ENCODE results near the gene ZNF343. TPM values are rescaled to one million over a fixed set of nuclear protein-coding genes. Genes with fewer than 3 reads are reported as not detected.
"Not testable (repeated sequence)": the region's sequence is repeated elsewhere in the genome, so short reads cannot be mapped to it uniquely, and the experiment has no call there.

Gene ZNF343
- total RNA-seq, 2 experiments from 2014 or later: 6.2 to 8.8 TPM

GRCh38 chr20:2528671-2529271, 20.1 kb upstream of the ZNF343 start:
- POLR2A ChIA-PET: interaction anchor here (0.6 to 2.2 kb wide), 2 partner anchors 58 to 1323 kb away, joined by 3 to 6 read pairs; partner anchors contain the start of gene SNRPB
- Mint-ChIP-seq H3K36me3 (ENCODE audit: low read depth) (no peaks in the 10 kb centered on the region), H3K4me3 (no peak overlapping the region), H3K4me1 (peaks cover 21% of the 10 kb centered on the region), H3K27me3 (peaks cover 9% of the 10 kb centered on the region), H3K9me3 (no peaks in the 10 kb centered on the region), H3K27ac (no peak overlapping the region)
- CTCF ChIA-PET: interaction anchor here (1.5 kb wide), 1 partner anchor 9 kb away, joined by 6 read pairs; no protein-coding TSS in a partner anchor
- no peak for DNase-seq

GRCh38 chr20:2527762-2528161, 19.0 kb upstream of the ZNF343 start:
- peaks cover 25% of the 10 kb centered on the region for H3K4me1 Mint-ChIP-seq
- H3K27me3 Mint-ChIP-seq: peaks cover 5% of the 10 kb centered on the region
- H3K27ac Mint-ChIP-seq: no peak overlapping the region
- no peak for DNase-seq
- ChIA-PET POLR2A (interaction anchor here (2.2 kb wide), 1 partner anchor 57 kb away, joined by 6 read pairs; the partner anchor contains the start of gene SNRPB), CTCF (interaction anchor here (1.5 kb wide), 1 partner anchor 8 kb away, joined by 6 read pairs; no protein-coding TSS in a partner anchor)
- H3K36me3 Mint-ChIP-seq (ENCODE audit: low read depth): no peaks in the 10 kb centered on the region
- no peaks in the 10 kb centered on the region for H3K9me3 Mint-ChIP-seq
- no peak overlapping the region for H3K4me3 Mint-ChIP-seq

- not testable (repeated sequence) for DNase-seq; H3K4me3 Mint-ChIP-seq; H3K9me3 Mint-ChIP-seq; H3K27me3 Mint-ChIP-seq; H3K36me3 Mint-ChIP-seq (ENCODE audit: low read depth); H3K27ac Mint-ChIP-seq
- H3K4me1 Mint-ChIP-seq: peaks cover 34% of the 10 kb centered on the region
- CTCF ChIA-PET: interaction anchor here (0.6 to 0.7 kb wide), 2 partner anchors 44 to 366 kb away, joined by 3 read pairs; no protein-coding TSS in a partner anchor
- POLR2A ChIA-PET: interaction anchor here (1.4 to 3.3 kb wide), 2 partner anchors 17 to 56 kb away, joined by 5 to 24 read pairs; partner anchors contain the start of gene SNRPB
These were observed 17.5 kb upstream of the ZNF343 start for GRCh38 chr20:2526218-2526583.

- peaks cover 36% of the 10 kb centered on the region for H3K4me1 Mint-ChIP-seq
- peak overlapping the region; percentile 71 for H3K27ac Mint-ChIP-seq
- POLR2A ChIA-PET: interaction anchor here (0.7 to 3.3 kb wide), 10 partner anchors 8 to 139 kb away, joined by 3 to 24 read pairs (median 6); partner anchors contain the start of genes IDH3B, NOP56, SNRPB and ZNF343
- H3K27me3 Mint-ChIP-seq: peaks cover 3% of the 10 kb centered on the region
- H3K4me3 Mint-ChIP-seq: peak overlapping the region; percentile 88
- DNase-seq: peak; percentile 46
- H3K36me3 Mint-ChIP-seq (ENCODE audit: low read depth): no peaks in the 10 kb centered on the region
- CTCF ChIA-PET: interaction anchor here (0.7 to 6.6 kb wide), 15 partner anchors 9 to 317 kb away, joined by 3 to 146 read pairs (median 3); partner anchors contain the start of genes NOP56, SNRPB and ZNF343
- H3K9me3 Mint-ChIP-seq: no peaks in the 10 kb centered on the region
These were observed 16.2 kb upstream of the ZNF343 start for GRCh38 chr20:2524709-2525506.

- CTCF ChIA-PET: interaction anchor here (0.6 to 6.6 kb wide), 20 partner anchors 10 to 1684 kb away, joined by 3 to 146 read pairs (median 3); partner anchors contain the start of genes NOP56, SNRPB and ZNF343
- peaks cover 3% of the 10 kb centered on the region for H3K27me3 Mint-ChIP-seq
- no peaks in the 10 kb centered on the region for H3K36me3 Mint-ChIP-seq (ENCODE audit: low read depth)
- DNase-seq: peak; percentile 91
- H3K4me3 Mint-ChIP-seq: peak overlapping the region; percentile 88
- POLR2A ChIA-PET: interaction anchor here (0.7 to 3.3 kb wide), 11 partner anchors 9 to 140 kb away, joined by 3 to 24 read pairs (median 4); partner anchors contain the start of genes IDH3B, NOP56, SNRPB and ZNF343
- H3K27ac Mint-ChIP-seq: peak overlapping the region; percentile 71
- H3K9me3 Mint-ChIP-seq: no peaks in the 10 kb centered on the region
- peaks cover 33% of the 10 kb centered on the region for H3K4me1 Mint-ChIP-seq
These were observed 15.4 kb upstream of the ZNF343 start for GRCh38 chr20:2523919-2524708.

GRCh38 chr20:2522826-2523429, 14.2 kb upstream of the ZNF343 start:
- CTCF ChIA-PET: interaction anchor here (0.6 to 6.6 kb wide), 25 partner anchors 7 to 1685 kb away, joined by 3 to 146 read pairs (median 4); partner anchors contain the start of genes NOP56, SNRPB and ZNF343
- POLR2A ChIA-PET: interaction anchor here (1.3 to 3.3 kb wide), 8 partner anchors 13 to 137 kb away, joined by 3 to 24 read pairs (median 14); partner anchors contain the start of genes NOP56, SNRPB and ZNF343
- not testable (repeated sequence) for H3K9me3 Mint-ChIP-seq

GRCh38 chr20:2521369-2522305, 12.9 kb upstream of the ZNF343 start:
- DNase-seq: peak; percentile 60
- Mint-ChIP-seq H3K4me3 (no peak overlapping the region), H3K27me3 (no peaks in the 10 kb centered on the region), H3K27ac (no peak overlapping the region), H3K9me3 (no peaks in the 10 kb centered on the region), H3K36me3 (ENCODE audit: low read depth) (no peaks in the 10 kb centered on the region), H3K4me1 (peaks cover 33% of the 10 kb centered on the region)
- ChIA-PET CTCF (interaction anchor here (0.5 to 6.6 kb wide), 38 partner anchors 9 to 1978 kb away, joined by 3 to 146 read pairs (median 4); partner anchors contain the start of genes CSNK2A1, IDH3B, NOP56 and SNRPB), POLR2A (interaction anchor here (0.8 to 2.0 kb wide), 5 partner anchors 11 to 132 kb away, joined by 3 to 22 read pairs (median 7); partner anchors contain the start of genes SNRPB and ZNF343)

More at GRCh38 chr20:2522826-2523429, 14.2 kb upstream of the ZNF343 start:
- H3K4me1 Mint-ChIP-seq: peaks cover 33% of the 10 kb centered on the region
- not testable (repeated sequence) for H3K36me3 Mint-ChIP-seq (ENCODE audit: low read depth); H3K27me3 Mint-ChIP-seq; H3K27ac Mint-ChIP-seq; H3K4me3 Mint-ChIP-seq
- DNase-seq: peak; percentile 31

- ChIA-PET POLR2A (interaction anchor here (1.2 to 1.4 kb wide), 2 partner anchors 12 to 132 kb away, joined by 3 to 8 read pairs; partner anchors contain the start of genes NOP56 and ZNF343), CTCF (interaction anchor here (0.7 to 6.6 kb wide), 6 partner anchors 8 to 67 kb away, joined by 3 to 88 read pairs (median 4); partner anchors contain the start of gene SNRPB)
- DNase-seq: no peak
- no peak overlapping the region for H3K27ac Mint-ChIP-seq
- H3K9me3 Mint-ChIP-seq: no peaks in the 10 kb centered on the region
- H3K4me3 Mint-ChIP-seq: no peak overlapping the region
- H3K36me3 Mint-ChIP-seq (ENCODE audit: low read depth): no peaks in the 10 kb centered on the region
- no peaks in the 10 kb centered on the region for H3K27me3 Mint-ChIP-seq
- H3K4me1 Mint-ChIP-seq: peaks cover 30% of the 10 kb centered on the region
These were observed 11.9 kb upstream of the ZNF343 start for GRCh38 chr20:2520617-2521016.

GRCh38 chr20:2519115-2519809, 10.5 kb upstream of the ZNF343 start:
- Mint-ChIP-seq H3K4me1 (peaks cover 22% of the 10 kb centered on the region), H3K27me3 (peaks cover 2% of the 10 kb centered on the region), H3K27ac (no peak overlapping the region), H3K36me3 (ENCODE audit: low read depth) (no peaks in the 10 kb centered on the region), H3K9me3 (no peaks in the 10 kb centered on the region), H3K4me3 (no peak overlapping the region)
- CTCF ChIA-PET: interaction anchor here (1.1 to 6.6 kb wide), 4 partner anchors 9 to 66 kb away, joined by 3 to 88 read pairs (median 5); partner anchors contain the start of gene SNRPB
- POLR2A ChIA-PET: interaction anchor here (1.2 to 1.4 kb wide), 2 partner anchors 11 to 133 kb away, joined by 3 to 8 read pairs; partner anchors contain the start of genes NOP56 and ZNF343
- DNase-seq: no peak

- DNase-seq: no peak
- Mint-ChIP-seq H3K9me3 (no peaks in the 10 kb centered on the region), H3K27me3 (peaks cover 5% of the 10 kb centered on the region), H3K4me3 (no peak overlapping the region), H3K4me1 (peaks cover 18% of the 10 kb centered on the region), H3K27ac (no peak overlapping the region), H3K36me3 (ENCODE audit: low read depth) (no peaks in the 10 kb centered on the region)
- CTCF ChIA-PET: interaction anchor here (0.7 kb wide), 1 partner anchor 12 kb away, joined by 4 read pairs; no protein-coding TSS in a partner anchor
- POLR2A ChIA-PET: no interaction called here
These were observed 9.8 kb upstream of the ZNF343 start for GRCh38 chr20:2518558-2518957.

Measured in activated CD4-positive, alpha-beta memory T cell treated with anti-CD3 and anti-CD28 coated beads, Interleukin-2, amount 10 ng/mL, durations not matched to agents 7 days and 5 days (primary cell).